PC-9 (cell line): ENCODE data around the gene PPARA. TPM values are rescaled to one million over a fixed set of nuclear protein-coding genes. Genes with fewer than 3 reads are reported as not detected.

ENCODE experiments used
- BruUV-seq: library from RNA; stranded (reverse); fragments of 400-500 nt; replicated peaks from 2 replicates; lab custom pipeline; 2021; lab: Mats Ljungman, UMichigan
- CTCF ChIA-PET: fragments of 300-600 bp; sonication (Branson Sonifier 250); formaldehyde crosslinking; loops from one replicate; lab custom pipeline; 2022; ENCODE audit warnings: antibody characterized with exemption; lab: Charles Lee
- POLR2A ChIA-PET: fragments of 300-600 bp; sonication (Branson Sonifier 250); formaldehyde crosslinking; loops from one replicate; lab custom pipeline; 2022; ENCODE audit warnings: antibody characterized with exemption; ENCODE audit not compliant: unreplicated experiment; lab: Charles Lee
- DNase-seq, 2 experiments: peaks; one replicate each; pipeline versions ENCODE4 v3.0.0 to v3.0.0-alpha.2; 2015 to 2022; ENCODE audit warnings: mixed read lengths in 1 of 2
- H2AFZ ChIP-seq: fragments of 200-600 bp; sonication (generic); 2 replicates; pipeline ENCODE4 v1.8.1; 2017; ENCODE audit warnings: antibody characterized with exemption
- H3F3A ChIP-seq: fragments of 200-600 bp; sonication (generic); 2 replicates; pipeline ENCODE4 v1.8.1; 2017; ENCODE audit warnings: antibody characterized with exemption, mild to moderate bottlenecking, low read depth; ENCODE audit not compliant: insufficient read depth
- H3K27ac ChIP-seq: fragments of 200-600 bp; sonication (generic); 2 replicates; pipeline ENCODE4 v1.6.1; 2016; ENCODE audit warnings: mixed run types
- H3K27me3 ChIP-seq: fragments of 200-600 bp; sonication (generic); 2 replicates; pipeline ENCODE4 v1.6.1; 2016; ENCODE audit warnings: low read depth, mixed run types; ENCODE audit not compliant: insufficient read depth
- H3K36me3 ChIP-seq: fragments of 200-600 bp; sonication (generic); 2 replicates; pipeline ENCODE4 v1.6.1; 2016; ENCODE audit warnings: low read depth, mixed run types
- H3K4me1 ChIP-seq: fragments of 200-600 bp; sonication (generic); replicated peaks from 2 replicates; pipeline ENCODE4 v1.6.1; 2016; ENCODE audit warnings: mixed run types; ENCODE audit not compliant: insufficient read depth
- H3K4me2 ChIP-seq: fragments of 200-600 bp; sonication (generic); 2 replicates; pipeline ENCODE4 v1.6.1; 2017; ENCODE audit warnings: mixed run types
- H3K4me3 ChIP-seq: fragments of 200-600 bp; sonication (generic); 2 replicates; pipeline ENCODE4 v1.6.1; 2016; ENCODE audit warnings: mixed run types
- H3K79me2 ChIP-seq: fragments of 200-600 bp; sonication (generic); 2 replicates; pipeline ENCODE4 v1.6.1; 2017; ENCODE audit warnings: low read depth, mixed run types
- H3K9me2 ChIP-seq: fragments of 200-600 bp; sonication (generic); 2 replicates; pipeline ENCODE4 v1.8.1; 2017; ENCODE audit warnings: mild to moderate bottlenecking; ENCODE audit not compliant: insufficient read depth
- H3K9me3 ChIP-seq: fragments of 200-600 bp; sonication (generic); 2 replicates; pipeline ENCODE4 v1.8.1; 2016; ENCODE audit warnings: low read depth; ENCODE audit not compliant: insufficient read depth
- H4K20me1 ChIP-seq: fragments of 200-600 bp; sonication (generic); 2 replicates; pipeline ENCODE4 v1.8.1; 2017; ENCODE audit not compliant: insufficient read depth
- EZH2 ChIP-seq: fragments of 200-600 bp; sonication (generic); IDR thresholded peaks from 2 replicates; pipeline ENCODE4 v1.8.0; 2017; ENCODE audit warnings: antibody characterized with exemption, low read depth
- intact Hi-C: fragments of 100-400 bp; cut with micrococcal nuclease; formaldehyde crosslinking; loops from one replicate; pipeline ENCODE4 v1.10.0; 2022; ENCODE audit not compliant: unreplicated experiment
- total RNA-seq: library from RNA; stranded (reverse); gene quantifications from 2 replicates; pipeline ENCODE4 v1.2.3, GENCODE V29; 2021
- TF ChIP-seq, protein P1 (sequence below): fragments of 200-600 bp; sonication (generic); conservative IDR thresholded peaks from 2 replicates; pipeline ENCODE4 v1.6.1; 2017; ENCODE audit warnings: mixed run types, antibody characterized with exemption, mild to moderate bottlenecking, moderate library complexity

Gene PPARA
- total RNA-seq, 1 experiment from 2014 or later, result 43.9 TPM

DNA sequence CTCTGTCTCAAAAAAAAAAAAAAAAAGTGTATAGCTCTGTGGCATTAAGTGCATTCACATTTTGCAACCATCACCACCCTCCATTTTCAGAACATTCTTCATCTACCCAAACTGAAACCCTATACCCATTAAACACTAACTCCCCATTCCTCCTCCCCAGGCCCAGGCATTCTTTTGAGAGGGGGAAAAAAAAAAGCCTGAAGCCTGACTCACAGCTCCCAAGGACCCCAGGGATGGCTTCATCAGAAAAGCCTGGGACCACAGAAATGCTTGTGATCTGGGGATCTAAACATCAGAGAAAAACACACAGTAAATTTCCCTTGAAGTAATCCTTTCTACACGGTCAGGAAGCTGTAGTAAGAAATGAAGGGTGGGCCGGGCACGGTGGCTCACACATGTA lies 135.7 kb downstream of the PPARA start:
- Histone ChIP-seq H3K9me3 (no peaks in the 10 kb centered on the region), H2AFZ (no peak overlapping the region), H3K27me3 (no peaks in the 10 kb centered on the region), H3K36me3 (peaks cover 7% of the 10 kb centered on the region; the same call in 1 of the 2 replicates), H4K20me1 (no peaks in the 10 kb centered on the region), H3K79me2 (no peaks in the 10 kb centered on the region), H3K4me3 (no peak overlapping the region), H3K4me1 (no peaks in the 10 kb centered on the region), H3F3A (no peaks in the 10 kb centered on the region), H3K9me2 (no peaks in the 10 kb centered on the region), H3K4me2 (no peak overlapping the region), H3K27ac (no peak overlapping the region)
- DNase-seq, result peak in 1 of 2 experiments; percentile 4
- ChIA-PET POLR2A (no interaction called here), CTCF (no interaction called here)
- no TSS peak for BruUV-seq
- intact Hi-C loops, result no loop called here
- TF ChIP-seq, protein P1, sequence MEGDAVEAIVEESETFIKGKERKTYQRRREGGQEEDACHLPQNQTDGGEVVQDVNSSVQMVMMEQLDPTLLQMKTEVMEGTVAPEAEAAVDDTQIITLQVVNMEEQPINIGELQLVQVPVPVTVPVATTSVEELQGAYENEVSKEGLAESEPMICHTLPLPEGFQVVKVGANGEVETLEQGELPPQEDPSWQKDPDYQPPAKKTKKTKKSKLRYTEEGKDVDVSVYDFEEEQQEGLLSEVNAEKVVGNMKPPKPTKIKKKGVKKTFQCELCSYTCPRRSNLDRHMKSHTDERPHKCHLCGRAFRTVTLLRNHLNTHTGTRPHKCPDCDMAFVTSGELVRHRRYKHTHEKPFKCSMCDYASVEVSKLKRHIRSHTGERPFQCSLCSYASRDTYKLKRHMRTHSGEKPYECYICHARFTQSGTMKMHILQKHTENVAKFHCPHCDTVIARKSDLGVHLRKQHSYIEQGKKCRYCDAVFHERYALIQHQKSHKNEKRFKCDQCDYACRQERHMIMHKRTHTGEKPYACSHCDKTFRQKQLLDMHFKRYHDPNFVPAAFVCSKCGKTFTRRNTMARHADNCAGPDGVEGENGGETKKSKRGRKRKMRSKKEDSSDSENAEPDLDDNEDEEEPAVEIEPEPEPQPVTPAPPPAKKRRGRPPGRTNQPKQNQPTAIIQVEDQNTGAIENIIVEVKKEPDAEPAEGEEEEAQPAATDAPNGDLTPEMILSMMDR, result no peak
- no peak for TF ChIP-seq EZH2

DNA sequence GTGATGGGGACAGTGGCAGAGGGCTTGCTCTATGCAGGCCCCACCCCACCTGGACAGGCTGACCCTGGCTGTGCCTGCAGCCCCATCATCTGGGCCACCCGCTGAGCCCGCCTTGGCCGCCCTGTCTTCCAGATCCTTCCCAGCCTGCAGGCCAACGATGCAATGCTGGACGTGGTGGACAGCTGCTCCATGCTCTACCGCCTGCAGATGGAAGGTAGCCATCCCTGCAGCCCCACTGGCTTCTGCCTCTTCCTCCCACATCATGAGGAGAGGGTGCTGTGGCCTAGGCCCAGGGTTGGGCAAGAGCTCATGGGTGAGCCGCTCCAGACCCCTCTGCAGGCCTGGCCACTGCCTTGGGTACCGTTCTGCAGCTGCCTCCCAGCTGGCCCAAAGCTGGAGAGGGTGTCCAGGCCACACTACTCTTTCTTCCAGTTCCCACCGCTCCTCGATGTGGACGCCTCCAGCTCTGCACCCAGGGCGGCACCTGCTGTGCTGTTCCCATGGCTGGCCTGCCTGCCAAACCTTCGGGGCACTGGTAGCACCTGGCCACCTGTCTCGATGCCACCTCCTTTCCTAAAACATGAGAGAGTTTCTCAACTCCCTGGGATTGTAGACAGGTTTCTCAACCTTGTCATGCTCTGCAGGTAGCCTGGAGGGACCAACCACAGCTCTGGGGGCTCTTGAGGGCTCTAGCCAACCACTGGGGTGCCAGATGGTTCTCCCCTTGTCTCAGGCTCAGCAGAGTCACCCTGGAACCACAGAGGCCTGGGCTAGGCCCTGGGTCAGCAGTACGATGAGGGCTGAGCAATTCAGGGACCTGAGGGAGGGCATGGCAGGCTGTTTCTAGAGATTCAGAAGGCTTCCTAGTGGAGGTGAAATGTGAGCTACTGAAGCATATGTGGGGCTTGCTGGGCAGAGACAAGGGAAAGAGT lies 136.9 kb downstream of the PPARA start:
- Histone ChIP-seq H2AFZ (no peak overlapping the region), H4K20me1 (no peaks in the 10 kb centered on the region), H3K4me2 (no peak overlapping the region), H3K79me2 (no peaks in the 10 kb centered on the region), H3K4me1 (no peaks in the 10 kb centered on the region), H3K9me3 (no peaks in the 10 kb centered on the region), H3K36me3 (peaks cover 7% of the 10 kb centered on the region; the same call in 1 of the 2 replicates), H3K27me3 (no peaks in the 10 kb centered on the region), H3K9me2 (no peaks in the 10 kb centered on the region), H3K27ac (no peak overlapping the region), H3F3A (no peaks in the 10 kb centered on the region), H3K4me3 (no peak overlapping the region)
- CTCF ChIA-PET, result no interaction called here
- DNase-seq, result peak in 1 of 2 experiments; percentile 20
- BruUV-seq, result no TSS peak
- POLR2A ChIA-PET, result no interaction called here
- TF ChIP-seq EZH2, result no peak
- TF ChIP-seq, protein P1, result no peak
- intact Hi-C loops, result no loop called here

DNA sequence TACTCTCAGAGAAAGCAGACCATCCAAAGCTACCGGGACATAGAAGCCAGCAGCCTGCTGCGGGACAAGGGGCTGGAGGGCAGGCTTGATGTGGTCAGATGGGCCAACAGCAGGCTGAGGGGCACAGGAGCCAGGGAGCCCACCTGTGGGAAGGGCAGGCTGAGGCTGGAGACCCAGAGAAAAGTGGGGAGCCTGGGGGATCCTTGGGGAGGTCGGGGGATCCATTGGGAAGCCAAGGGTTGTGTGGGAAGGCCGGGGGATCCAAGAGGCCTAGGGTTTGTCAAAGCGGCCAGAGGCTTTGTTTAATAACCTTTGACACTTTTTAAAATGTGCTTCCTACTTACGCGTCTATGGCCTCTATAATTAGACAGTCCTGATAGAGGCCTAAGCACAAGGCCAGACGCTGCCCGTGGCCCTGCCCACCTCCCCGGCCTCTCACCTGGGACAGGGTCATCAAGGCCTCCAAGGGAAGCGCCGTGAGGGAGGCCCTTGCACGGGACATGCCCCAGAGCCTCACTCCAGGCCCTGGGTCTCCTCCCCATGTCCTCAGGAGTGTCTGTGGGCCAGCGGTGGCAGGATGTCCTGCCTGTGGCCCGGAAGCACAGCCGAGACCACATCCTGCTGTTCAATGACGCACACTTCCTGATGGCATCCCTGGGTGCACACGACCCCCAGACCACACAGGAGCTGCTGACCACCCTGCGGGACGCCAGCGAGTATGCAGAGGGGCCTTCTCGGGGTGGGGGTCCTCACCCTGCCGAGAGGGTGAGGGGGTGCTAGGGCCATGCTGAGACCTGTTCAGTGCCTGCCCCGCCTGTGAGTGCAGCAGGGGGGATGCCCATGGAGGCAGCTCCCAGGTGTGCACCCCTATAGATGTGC lies 137.8 kb downstream of the PPARA start:
- Histone ChIP-seq H3K4me3 (no peak overlapping the region), H3K4me2 (no peak overlapping the region), H3K4me1 (no peaks in the 10 kb centered on the region), H2AFZ (no peak overlapping the region), H3K79me2 (no peaks in the 10 kb centered on the region), H4K20me1 (no peaks in the 10 kb centered on the region), H3F3A (no peaks in the 10 kb centered on the region; the same call in 1 of the 2 replicates), H3K9me2 (no peaks in the 10 kb centered on the region), H3K36me3 (peaks cover 7% of the 10 kb centered on the region; the same call in 1 of the 2 replicates), H3K27ac (no peak overlapping the region), H3K27me3 (no peaks in the 10 kb centered on the region), H3K9me3 (no peaks in the 10 kb centered on the region)
- ChIA-PET CTCF (no interaction called here), POLR2A (interaction anchor here (0.6 kb wide), 1 partner anchor 50 kb away, joined by 3 read pairs; no protein-coding TSS in a partner anchor)
- DNase-seq, result peak in 1 of 2 experiments; percentile 28
- TF ChIP-seq, protein P1, result no peak
- TF ChIP-seq EZH2, result no peak
- intact Hi-C loops, result no loop called here
- BruUV-seq, result no TSS peak
